Trophoblast cell (in vitro differentiated cells and primary cell): ENCODE data around the gene TNS2.
A peak's percentile ranks its signal among the peaks of the same experiment; 100 is the strongest.
"Not testable (repeated sequence)": the region's sequence is repeated elsewhere in the genome, so short reads cannot be mapped to it uniquely, and the experiment has no call there.

Experiments
- DNase-seq, 2 donors: peaks; one replicate each; pipeline ENCODE4 v3.0.0-alpha.2; 2016
- H2AFZ ChIP-seq: 2 replicates; pipeline ENCODE4 v1.6.1; 2013; ENCODE audit warnings: low read length, moderate library complexity, mild to moderate bottlenecking; ENCODE audit not compliant: insufficient read depth, poor library complexity
- H2AK5ac ChIP-seq: 2 replicates; pipeline ENCODE4 v1.6.1; 2013; ENCODE audit warnings: mild to moderate bottlenecking, low read length
- H2BK120ac ChIP-seq: 2 replicates; pipeline ENCODE4 v1.6.1; 2013; ENCODE audit warnings: low read length, mild to moderate bottlenecking, moderate library complexity; ENCODE audit not compliant: insufficient read depth, poor library complexity
- H2BK12ac ChIP-seq: 2 replicates; pipeline ENCODE4 v1.6.1; 2013; ENCODE audit warnings: mild to moderate bottlenecking, low read length, moderate library complexity
- H2BK5ac ChIP-seq: 2 replicates; pipeline ENCODE4 v1.6.1; 2013; ENCODE audit warnings: low read length, low read depth, moderate library complexity, mild to moderate bottlenecking; ENCODE audit not compliant: poor library complexity
- H3K14ac ChIP-seq: 2 replicates; pipeline ENCODE4 v1.6.1; 2013; ENCODE audit warnings: mild to moderate bottlenecking, low read length
- H3K18ac ChIP-seq: 2 replicates; pipeline ENCODE4 v1.6.1; 2013; ENCODE audit warnings: mild to moderate bottlenecking, low read length
- H3K23ac ChIP-seq: 2 replicates; pipeline ENCODE4 v1.6.1; 2013; ENCODE audit warnings: low read length
- H3K27ac ChIP-seq: 2 replicates; pipeline ENCODE4 v1.5.1; 2013; ENCODE audit warnings: low read depth, mild to moderate bottlenecking, inconsistent platforms, low read length, moderate library complexity
- H3K27me3 ChIP-seq: 2 replicates; pipeline ENCODE4 v1.6.1; 2013; ENCODE audit warnings: inconsistent platforms, mild to moderate bottlenecking, low read length, moderate library complexity; ENCODE audit not compliant: insufficient read depth
- H3K36me3 ChIP-seq, 2 experiments: 1 replicate in 1 of 2; 2 replicates in 1 of 2; pipeline ENCODE4 v1.6.1; 2013; ENCODE audit warnings: low read length in 2 of 2, mild to moderate bottlenecking in 2 of 2, moderate library complexity in 1 of 2; ENCODE audit not compliant: insufficient read depth in 2 of 2, control insufficient read depth in 1 of 2
- H3K4ac ChIP-seq: 2 replicates; pipeline ENCODE4 v1.6.1; 2013; ENCODE audit warnings: low read depth, mild to moderate bottlenecking, low read length, moderate library complexity
- H3K4me1 ChIP-seq, 2 experiments: 1 replicate in 1 of 2; 2 replicates in 1 of 2; pipeline ENCODE4 v1.6.1; 2013; ENCODE audit warnings: low read length in 2 of 2, mild to moderate bottlenecking in 2 of 2, moderate library complexity in 1 of 2; ENCODE audit not compliant: insufficient read depth in 2 of 2, control insufficient read depth in 1 of 2
- H3K4me2 ChIP-seq: 2 replicates; pipeline ENCODE4 v1.6.1; 2013; ENCODE audit warnings: inconsistent platforms, mild to moderate bottlenecking, low read length, moderate library complexity
- H3K4me3 ChIP-seq: 2 replicates; pipeline ENCODE4 v1.5.1; 2013; ENCODE audit warnings: mild to moderate bottlenecking, low read depth, low read length, inconsistent platforms
- H3K79me1 ChIP-seq: one replicate; pipeline ENCODE4 v1.6.1; 2013; ENCODE audit warnings: low read length
- H3K79me2 ChIP-seq: 2 replicates; pipeline ENCODE4 v1.6.1; 2013; ENCODE audit warnings: low read length, mild to moderate bottlenecking; ENCODE audit not compliant: control insufficient read depth, insufficient read depth, poor library complexity
- H3K9ac ChIP-seq: 2 replicates; pipeline ENCODE4 v1.6.1; 2013; ENCODE audit warnings: mild to moderate bottlenecking, low read length
- H3K9me3 ChIP-seq: 2 replicates; pipeline ENCODE4 v1.6.1; 2013; ENCODE audit warnings: low read depth, mild to moderate bottlenecking, control low read depth, inconsistent platforms, low read length; ENCODE audit not compliant: insufficient read depth
- H4K12ac ChIP-seq: 2 replicates; pipeline ENCODE4 v1.6.1; 2013; ENCODE audit warnings: low read depth, mild to moderate bottlenecking, low read length, moderate library complexity
- H4K8ac ChIP-seq: 2 replicates; pipeline ENCODE4 v1.6.1; 2013; ENCODE audit warnings: low read depth, mild to moderate bottlenecking, low read length, moderate library complexity
- H4K91ac ChIP-seq: one replicate; pipeline ENCODE4 v1.6.1; 2013; ENCODE audit warnings: low read depth, mild to moderate bottlenecking, low read length, moderate library complexity
- WGBS: extraction: QIAGEN DNeasy Blood & Tissue Kit; methylation state at CpG from one replicate; pipeline ENCODE4 v1.1.7; 2013; ENCODE audit warnings: missing lambda C conversion rate; ENCODE audit not compliant: insufficient read length, insufficient coverage; ENCODE audit errors: extremely low coverage; 5-methylcytosine and 5-hydroxymethylcytosine counted together

The TNS2 gene

GRCh38 chr12:53005986-53006809 lies 43.7 kb upstream of the TNS2 start, which contains the start of gene EIF4B:
Gene EIF4B, plus strand, starts transcription at chr12:53006456. Its CDS starts 28 bp downstream, at chr12:53006484.
- Histone ChIP-seq H3K23ac (peak within 1 kb of the TSS; percentile 99), H3K27me3 (no peaks in the 10 kb centered on the region), H3K4me1 (peaks cover 6 to 14% of the 10 kb centered on the region in 2 experiments), H4K91ac (peak within 1 kb of the TSS; percentile 98), H3K9ac (peak within 1 kb of the TSS; percentile 99), H3K79me2 (peaks cover 24% of the 10 kb centered on the region), H4K12ac (peak within 1 kb of the TSS; percentile 92), H3K14ac (peak within 1 kb of the TSS; percentile 99), H3K9me3 (no peaks in the 10 kb centered on the region), H3K4me3 (peak within 1 kb of the TSS; percentile 100), H2AFZ (peak within 1 kb of the TSS; percentile 90), H3K18ac (peak within 1 kb of the TSS; percentile 96), H2BK120ac (peak within 1 kb of the TSS; percentile 77), H2AK5ac (peak within 1 kb of the TSS; percentile 96), H3K79me1 (peaks cover 14% of the 10 kb centered on the region), H3K4me2 (peak within 1 kb of the TSS; percentile 99), H3K4ac (peak within 1 kb of the TSS; percentile 98), H3K27ac (peak within 1 kb of the TSS; percentile 96), H2BK12ac (peak within 1 kb of the TSS; percentile 35), H3K36me3 (peaks cover 8 to 9% of the 10 kb centered on the region in 2 experiments), H4K8ac (peak within 1 kb of the TSS; percentile 96), H2BK5ac (peak within 1 kb of the TSS; percentile 90)
- DNase-seq: peak; percentile 100
- no CpG with 5 or more reads among the region's 64 CpGs for WGBS

GRCh38 chr12:53006810-53007309 lies 43.0 kb upstream of the TNS2 start:
- Histone ChIP-seq H3K4ac (peak overlapping the region; percentile 98), H3K23ac (peak overlapping the region; percentile 99), H3K9me3 (no peaks in the 10 kb centered on the region), H3K79me2 (peaks cover 25% of the 10 kb centered on the region), H3K9ac (peak overlapping the region; percentile 99), H2AFZ (peak overlapping the region; percentile 90), H3K18ac (peak overlapping the region; percentile 96), H2BK120ac (peak overlapping the region; percentile 77), H3K27ac (peak overlapping the region; percentile 96), H2BK5ac (peak overlapping the region; percentile 90), H4K12ac (peak overlapping the region; percentile 92), H3K4me1 (peaks cover 6 to 14% of the 10 kb centered on the region in 2 experiments), H2BK12ac (no peak overlapping the region), H2AK5ac (peak overlapping the region; percentile 96), H4K91ac (peak overlapping the region; percentile 98), H3K4me2 (peak overlapping the region; percentile 99), H4K8ac (peak overlapping the region; percentile 96), H3K4me3 (peak overlapping the region; percentile 100), H3K27me3 (no peaks in the 10 kb centered on the region), H3K79me1 (peaks cover 14% of the 10 kb centered on the region), H3K36me3 (peaks cover 8 to 9% of the 10 kb centered on the region in 2 experiments), H3K14ac (peak overlapping the region; percentile 99)
- peak; percentile 50 to 74 for DNase-seq
- WGBS: no CpG with 5 or more reads among the region's 38 CpGs

- Histone ChIP-seq H3K36me3 (peaks cover 9% of the 10 kb centered on the region in 2 experiments), H4K91ac (peak overlapping the region; percentile 98), H3K79me1 (peaks cover 14% of the 10 kb centered on the region), H2BK5ac (no peak overlapping the region), H3K23ac (no peak overlapping the region), H3K9me3 (no peaks in the 10 kb centered on the region), H3K79me2 (peaks cover 27% of the 10 kb centered on the region), H2BK12ac (no peak overlapping the region), H3K14ac (no peak overlapping the region), H2AK5ac (peak overlapping the region; percentile 50), H2AFZ (no peak overlapping the region), H3K9ac (peak overlapping the region; percentile 99), H4K8ac (no peak overlapping the region), H3K27ac (peak overlapping the region; percentile 96), H2BK120ac (no peak overlapping the region), H3K27me3 (no peaks in the 10 kb centered on the region), H3K4me3 (no peak overlapping the region), H3K4me1 (peaks cover 6 to 14% of the 10 kb centered on the region in 2 experiments), H3K18ac (no peak overlapping the region), H4K12ac (no peak overlapping the region), H3K4me2 (peak overlapping the region; percentile 99), H3K4ac (peak overlapping the region; percentile 98)
- WGBS: no CpG with 5 or more reads among the region's 4 CpGs
- DNase-seq: no peak
Observed at GRCh38 chr12:53007343-53007742, 42.5 kb upstream of the TNS2 start.

- DNase-seq, H2BK12ac ChIP-seq, H3K23ac ChIP-seq, H3K18ac ChIP-seq, H3K4me2 ChIP-seq, H2BK5ac ChIP-seq, H3K14ac ChIP-seq, H4K91ac ChIP-seq, H3K27ac ChIP-seq, H2AFZ ChIP-seq, H4K8ac ChIP-seq, H2AK5ac ChIP-seq, H2BK120ac ChIP-seq, H3K9ac ChIP-seq, H4K12ac ChIP-seq, H3K27me3 ChIP-seq, H3K4me3 ChIP-seq, H3K9me3 ChIP-seq: not testable (repeated sequence)
- peaks cover 6 to 14% of the 10 kb centered on the region in 2 experiments for H3K4me1 ChIP-seq
- H3K79me1 ChIP-seq: peaks cover 14% of the 10 kb centered on the region
- peak overlapping the region; percentile 96 for H3K4ac ChIP-seq
- H3K36me3 ChIP-seq: peaks cover 11 to 12% of the 10 kb centered on the region in 2 experiments
- no CpG with 5 or more reads among the region's 15 CpGs for WGBS
- peaks cover 30% of the 10 kb centered on the region for H3K79me2 ChIP-seq
Observed at GRCh38 chr12:53008760-53009159, 41.1 kb upstream of the TNS2 start.
